Measurements from ENCODE around the gene CEP83. TPM values are rescaled to one million over a fixed set of nuclear protein-coding genes. Genes with fewer than 3 reads are reported as not detected.

CEP83 gene
- total RNA-seq, 1 experiment from 2014 or later = 24.6 TPM

DNA sequence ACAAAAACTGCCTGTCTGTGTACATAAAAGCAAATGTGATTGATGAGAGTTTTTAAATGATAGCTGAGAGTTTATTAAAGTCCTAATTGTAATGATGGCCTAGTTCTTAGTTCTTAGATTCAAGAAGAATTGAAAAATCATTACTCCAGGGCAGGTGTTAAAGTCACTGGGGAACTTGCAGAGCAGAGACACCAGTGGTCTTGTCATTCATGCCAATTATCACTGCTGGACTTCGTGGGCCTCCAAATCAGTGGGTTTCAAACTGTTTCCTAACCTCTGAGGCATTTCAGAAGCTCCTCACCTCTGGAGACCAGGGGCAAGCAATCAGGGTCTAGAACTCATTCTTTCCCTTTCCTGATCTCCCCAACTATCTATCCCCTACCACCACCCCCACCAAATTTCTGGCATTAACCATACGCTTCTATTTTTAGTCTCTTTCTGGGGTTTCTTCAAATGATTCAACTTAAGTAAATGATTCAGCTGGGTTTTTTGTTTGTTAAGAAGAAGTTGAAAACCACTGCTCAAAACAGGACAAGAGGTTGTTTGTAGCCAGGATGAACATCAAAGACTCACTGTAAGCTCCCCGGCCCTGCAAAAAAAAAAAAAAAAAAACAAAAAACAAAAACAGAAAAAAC lies 80.1 kb downstream of the CEP83 start:
- no peak for DNase-seq
- Histone ChIP-seq H3K4me1 (no peaks in the 10 kb centered on the region), H3K27ac (no peak overlapping the region), H3K9me3 (replicated peaks) (no peaks in the 10 kb centered on the region; the same call in 1 of the 2 replicates), H3K36me3 (peaks cover 3% of the 10 kb centered on the region), H3K4me3 (no peak overlapping the region), H3K27me3 (no peaks in the 10 kb centered on the region)

- no peak for DNase-seq
- no peaks in the 10 kb centered on the region for H3K27me3 ChIP-seq
- no peaks in the 10 kb centered on the region for H3K9me3 ChIP-seq (replicated peaks)
- H3K27ac ChIP-seq = no peak overlapping the region
- H3K4me1 ChIP-seq = no peaks in the 10 kb centered on the region
- H3K36me3 ChIP-seq = peaks cover 3% of the 10 kb centered on the region
- H3K4me3 ChIP-seq = no peak overlapping the region
Observed at GRCh38 chr12:94377599-94377998, 82.1 kb downstream of the CEP83 start.

GRCh38 chr12:94374124-94374523 lies 85.5 kb downstream of the CEP83 start:
- Histone ChIP-seq H3K27me3 (no peaks in the 10 kb centered on the region), H3K27ac (no peak overlapping the region), H3K4me1 (no peaks in the 10 kb centered on the region), H3K9me3 (replicated peaks) (no peaks in the 10 kb centered on the region), H3K4me3 (no peak overlapping the region), H3K36me3 (peaks cover 6% of the 10 kb centered on the region)
- no peak for DNase-seq

DNA sequence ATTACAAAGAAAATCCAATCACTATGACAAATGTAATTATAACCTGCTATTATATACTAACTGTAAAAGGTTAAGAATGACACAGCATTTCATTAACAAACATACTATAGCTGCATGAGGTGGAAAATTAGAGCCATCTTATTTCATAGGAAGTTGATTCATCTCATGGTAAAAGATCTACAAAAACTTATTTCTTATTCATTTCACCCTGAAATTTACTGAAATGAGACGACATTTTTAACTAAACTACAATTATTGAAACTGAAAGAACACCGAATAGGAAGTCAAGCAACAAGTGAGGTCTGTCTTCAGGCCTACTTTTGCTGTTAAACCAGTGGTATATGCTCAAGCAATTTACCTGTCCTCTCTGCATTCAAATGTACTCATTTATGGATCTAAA lies 87.2 kb downstream of the CEP83 start:
- Histone ChIP-seq H3K36me3 (peaks cover 2% of the 10 kb centered on the region; the same call in 1 of the 2 replicates), H3K4me1 (no peaks in the 10 kb centered on the region), H3K9me3 (replicated peaks) (no peaks in the 10 kb centered on the region), H3K4me3 (no peak overlapping the region), H3K27me3 (no peaks in the 10 kb centered on the region), H3K27ac (no peak overlapping the region)
- DNase-seq = no peak

GRCh38 chr12:94362653-94363052 lies 97.0 kb downstream of the CEP83 start:
- Histone ChIP-seq H3K4me3 (no peak overlapping the region), H3K27ac (no peak overlapping the region), H3K27me3 (no peaks in the 10 kb centered on the region), H3K9me3 (replicated peaks) (no peaks in the 10 kb centered on the region), H3K4me1 (no peaks in the 10 kb centered on the region), H3K36me3 (peaks cover 18% of the 10 kb centered on the region)
- DNase-seq = no peak

DNA sequence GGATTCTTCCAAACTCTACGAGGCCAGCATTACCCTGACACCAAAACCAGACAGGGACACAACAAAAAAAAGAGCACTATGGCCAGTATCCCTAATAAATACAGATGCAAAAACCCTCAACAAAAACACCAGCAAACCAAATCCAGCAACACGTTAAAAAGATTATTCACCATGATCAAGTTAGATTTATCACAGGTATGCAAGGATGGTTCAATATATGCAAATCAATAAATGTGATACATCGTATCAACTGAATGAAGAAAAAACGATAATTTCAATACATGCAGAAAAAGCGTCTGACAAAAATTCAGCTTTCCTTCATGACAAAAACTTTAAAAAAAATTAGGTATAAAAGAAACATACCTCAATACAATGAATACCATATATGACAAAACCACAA lies 99.9 kb downstream of the CEP83 start:
- H3K9me3 ChIP-seq (replicated peaks) = no peaks in the 10 kb centered on the region
- no peak for DNase-seq
- H3K36me3 ChIP-seq = peaks cover 9% of the 10 kb centered on the region; the same call in 1 of the 2 replicates
- H3K4me3 ChIP-seq = no peak overlapping the region
- no peak overlapping the region for H3K27ac ChIP-seq
- H3K4me1 ChIP-seq = no peaks in the 10 kb centered on the region
- no peaks in the 10 kb centered on the region for H3K27me3 ChIP-seq

- Histone ChIP-seq H3K4me1 (no peaks in the 10 kb centered on the region), H3K27ac (no peak overlapping the region), H3K27me3 (no peaks in the 10 kb centered on the region), H3K4me3 (no peak overlapping the region), H3K36me3 (peaks cover 2% of the 10 kb centered on the region), H3K9me3 (replicated peaks) (peaks cover 5% of the 10 kb centered on the region)
- no peak for DNase-seq
Observed at GRCh38 chr12:94353130-94353529, 106.5 kb downstream of the CEP83 start.

GRCh38 chr12:94340573-94340972 lies 119.1 kb downstream of the CEP83 start:
- H3K27me3 ChIP-seq = no peaks in the 10 kb centered on the region
- H3K4me3 ChIP-seq = no peak overlapping the region
- peaks cover 6% of the 10 kb centered on the region for H3K36me3 ChIP-seq
- no peaks in the 10 kb centered on the region for H3K9me3 ChIP-seq (replicated peaks)
- H3K4me1 ChIP-seq = no peaks in the 10 kb centered on the region
- H3K27ac ChIP-seq = no peak overlapping the region
- DNase-seq = no peak

GRCh38 chr12:94338006-94338794 lies 121.5 kb downstream of the CEP83 start:
- no peak overlapping the region for H3K4me3 ChIP-seq
- no peak for DNase-seq
- H3K36me3 ChIP-seq = peaks cover 6% of the 10 kb centered on the region; the same call in 1 of the 2 replicates
- H3K27me3 ChIP-seq = no peaks in the 10 kb centered on the region
- H3K4me1 ChIP-seq = no peaks in the 10 kb centered on the region
- H3K9me3 ChIP-seq (replicated peaks) = no peaks in the 10 kb centered on the region
- no peak overlapping the region for H3K27ac ChIP-seq

GRCh38 chr12:94336211-94336925 lies 123.3 kb downstream of the CEP83 start:
- H3K9me3 ChIP-seq (replicated peaks) = no peaks in the 10 kb centered on the region
- no peaks in the 10 kb centered on the region for H3K4me1 ChIP-seq
- H3K36me3 ChIP-seq = peaks cover 8% of the 10 kb centered on the region; the same call in 1 of the 2 replicates
- H3K27me3 ChIP-seq = no peaks in the 10 kb centered on the region
- no peak overlapping the region for H3K27ac ChIP-seq
- no peak for DNase-seq
- H3K4me3 ChIP-seq = no peak overlapping the region

DNA sequence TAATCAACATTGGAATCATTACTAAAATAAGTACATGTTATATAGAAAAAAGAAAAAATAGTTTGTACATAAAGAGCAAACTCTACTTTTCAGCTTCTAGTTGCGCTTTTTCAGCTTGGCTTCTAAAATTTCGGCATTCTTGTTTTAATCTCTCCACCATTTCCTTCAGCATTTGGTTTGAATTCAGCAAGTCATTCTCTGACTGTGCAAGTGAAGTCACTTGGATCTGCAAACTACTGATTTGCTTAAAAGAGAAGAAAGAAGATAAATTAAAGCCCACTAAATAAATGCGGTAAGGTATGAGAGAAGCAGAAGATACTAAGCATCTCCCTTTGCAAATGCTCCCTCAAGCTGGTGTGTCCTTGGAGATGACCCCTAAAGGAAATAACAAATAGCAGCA lies 126.3 kb downstream of the CEP83 start:
- no peaks in the 10 kb centered on the region for H3K27me3 ChIP-seq
- no peaks in the 10 kb centered on the region for H3K4me1 ChIP-seq
- H3K4me3 ChIP-seq = no peak overlapping the region
- no peak overlapping the region for H3K27ac ChIP-seq
- no peaks in the 10 kb centered on the region for H3K9me3 ChIP-seq (replicated peaks)
- H3K36me3 ChIP-seq = peaks cover 8% of the 10 kb centered on the region
- no peak for DNase-seq

DNA sequence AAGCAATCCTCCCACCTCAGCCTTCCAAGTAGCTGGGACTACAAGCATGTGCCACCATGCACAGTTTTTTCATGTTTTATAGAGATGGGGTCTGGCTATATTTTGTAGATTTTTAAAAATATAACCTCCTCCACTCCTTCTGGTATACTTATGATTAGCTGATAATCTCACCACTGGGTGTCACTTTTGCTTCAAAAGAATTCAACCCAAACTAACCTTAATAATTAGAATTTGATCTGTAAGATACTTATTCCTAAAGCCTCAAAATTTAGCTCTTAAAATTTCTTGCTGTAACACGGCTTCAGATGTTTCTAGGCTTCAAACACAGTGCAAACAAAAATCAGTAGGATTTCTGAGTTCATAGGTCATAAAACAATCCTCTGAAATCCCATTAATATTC lies 130.3 kb downstream of the CEP83 start:
- no peak for DNase-seq
- H3K27me3 ChIP-seq = no peaks in the 10 kb centered on the region
- no peaks in the 10 kb centered on the region for H3K4me1 ChIP-seq
- H3K36me3 ChIP-seq = peaks cover 2% of the 10 kb centered on the region
- H3K27ac ChIP-seq = no peak overlapping the region
- H3K9me3 ChIP-seq (replicated peaks) = no peaks in the 10 kb centered on the region
- H3K4me3 ChIP-seq = no peak overlapping the region

DNA sequence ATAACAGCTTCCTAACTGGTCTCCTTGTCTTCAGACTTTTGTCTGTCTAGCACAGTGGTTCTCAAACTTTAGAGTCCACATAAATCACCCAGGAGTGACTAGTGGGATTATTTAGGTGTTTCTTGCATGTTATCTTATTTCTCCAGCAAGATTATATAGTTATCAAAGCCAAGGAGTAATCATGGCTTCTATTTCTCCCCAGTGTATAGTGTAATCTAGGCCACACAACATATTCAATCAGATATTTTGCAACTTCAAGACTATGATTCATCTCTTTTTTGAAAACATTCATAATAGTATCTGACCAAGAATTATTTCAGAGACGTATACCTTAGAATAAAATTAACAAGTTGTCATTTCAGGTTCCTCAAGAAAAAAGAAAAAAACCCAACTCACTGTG lies 131.9 kb downstream of the CEP83 start:
- no peak for DNase-seq
- Histone ChIP-seq H3K36me3 (peaks cover 11% of the 10 kb centered on the region), H3K9me3 (replicated peaks) (no peaks in the 10 kb centered on the region), H3K27ac (no peak overlapping the region), H3K27me3 (no peaks in the 10 kb centered on the region), H3K4me3 (no peak overlapping the region), H3K4me1 (no peaks in the 10 kb centered on the region)

GRCh38 chr12:94326727-94327126 lies 132.9 kb downstream of the CEP83 start:
- H3K36me3 ChIP-seq = peaks cover 14% of the 10 kb centered on the region
- no peaks in the 10 kb centered on the region for H3K4me1 ChIP-seq
- DNase-seq = no peak
- H3K9me3 ChIP-seq (replicated peaks) = no peaks in the 10 kb centered on the region
- no peak overlapping the region for H3K27ac ChIP-seq
- H3K27me3 ChIP-seq = no peaks in the 10 kb centered on the region
- H3K4me3 ChIP-seq = no peak overlapping the region

GRCh38 chr12:94326234-94326633 lies 133.4 kb downstream of the CEP83 start:
- Histone ChIP-seq H3K9me3 (replicated peaks) (no peaks in the 10 kb centered on the region), H3K4me3 (no peak overlapping the region), H3K27me3 (no peaks in the 10 kb centered on the region), H3K4me1 (no peaks in the 10 kb centered on the region), H3K27ac (no peak overlapping the region), H3K36me3 (peaks cover 13% of the 10 kb centered on the region)
- DNase-seq = no peak

All from SJCRH30 (cell line).